Subcutaneous abdominal adipose tissue (tissue), 5 donors: ENCODE results near the gene MNT.

Experiments used
- H3K27ac ChIP-seq: one replicate; pipeline ENCODE4 v1.7.0; 2013; ENCODE audit warnings: low read depth, mild to moderate bottlenecking, inconsistent platforms, low read length, moderate library complexity
- H3K27me3 ChIP-seq, 5 donors: one replicate each; pipeline ENCODE4 v1.7.0; 2013; ENCODE audit warnings: low read length in 5 of 5, inconsistent platforms in 1 of 5; ENCODE audit not compliant: control insufficient read depth in 5 of 5, insufficient read depth in 4 of 5
- H3K36me3 ChIP-seq, 5 donors: one replicate each; pipeline ENCODE4 v1.7.0; 2013; ENCODE audit warnings: low read length in 5 of 5; ENCODE audit not compliant: control insufficient read depth in 5 of 5, insufficient read depth in 5 of 5
- H3K4me1 ChIP-seq, 5 donors: one replicate each; pipeline ENCODE4 v1.7.0; 2013; ENCODE audit warnings: low read length in 5 of 5, mild to moderate bottlenecking in 3 of 5, moderate library complexity in 1 of 5; ENCODE audit not compliant: control insufficient read depth in 5 of 5, insufficient read depth in 5 of 5
- H3K4me3 ChIP-seq, 5 donors: one replicate each; pipeline ENCODE4 v1.7.0; 2013; ENCODE audit warnings: low read length in 5 of 5, low read depth in 1 of 5
- H3K9ac ChIP-seq, 5 donors: one replicate each; pipeline ENCODE4 v1.7.0; 2013; ENCODE audit warnings: low read length in 5 of 5, mild to moderate bottlenecking in 4 of 5, moderate library complexity in 3 of 5
- H3K9me3 ChIP-seq, 5 donors: one replicate each; pipeline ENCODE4 v1.7.0; 2013; ENCODE audit warnings: low read length in 5 of 5; ENCODE audit not compliant: control insufficient read depth in 5 of 5
- donor health status: healthy.
- donor health status: healthy.
- donor health status: healthy.
- donor health status: healthy.
- donor health status: healthy.

The MNT gene

DNA sequence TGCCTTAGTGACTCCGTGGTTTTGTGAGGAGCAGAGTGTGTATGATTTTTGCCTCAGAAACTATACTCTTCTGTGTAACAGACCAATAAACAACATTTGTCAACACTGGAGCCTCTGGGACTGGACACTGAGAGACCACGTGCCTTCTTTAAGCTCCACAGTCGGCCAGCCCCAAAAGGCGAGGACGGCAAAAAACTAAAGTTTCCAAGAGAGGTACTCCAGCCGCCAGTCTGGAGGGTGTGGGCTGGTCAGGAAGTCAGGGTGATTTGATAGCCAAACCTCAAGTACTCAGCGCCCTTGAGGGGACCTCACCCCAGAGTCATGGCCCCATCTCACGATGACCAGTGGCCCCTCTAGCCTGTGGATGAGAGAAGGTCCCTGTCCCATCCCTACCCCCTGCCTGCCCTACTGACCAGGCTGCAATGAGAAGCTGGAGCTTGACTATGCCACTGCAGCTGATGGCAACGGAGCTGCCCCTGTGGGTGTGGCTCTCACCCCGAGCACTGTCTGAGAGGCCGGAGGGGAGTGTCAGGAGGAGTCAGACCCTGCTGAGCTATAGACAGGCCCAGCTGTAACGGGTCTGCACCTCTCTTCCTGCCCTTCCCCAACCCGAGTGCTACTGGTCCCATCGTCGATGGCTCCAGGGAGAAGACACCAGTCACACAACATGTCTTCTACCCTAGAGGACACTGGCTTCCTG is 19.8 kb downstream of the MNT start:
- no peak overlapping the region for H3K27ac ChIP-seq

GRCh38 chr17:2380226-2380922 is 20.5 kb downstream of the MNT start:
- Histone ChIP-seq H3K9ac (no peak overlapping the region), H3K27me3 (no peaks in the 10 kb centered on the region), H3K4me3 (no peak overlapping the region), H3K9me3 (no peaks in the 10 kb centered on the region), H3K36me3 (peaks cover 0 to 63% (median 52%) of the 10 kb centered on the region in 5 donors), H3K27ac (no peak overlapping the region), H3K4me1 (peaks cover 0 to 26% (median 17%) of the 10 kb centered on the region in 5 donors)

More for the DNA sequence above, 19.8 kb downstream of the MNT start:
- H3K36me3 ChIP-seq, result peaks cover 0 to 63% (median 52%) of the 10 kb centered on the region in 5 donors
- no peak overlapping the region for H3K9ac ChIP-seq
- H3K27me3 ChIP-seq, result no peaks in the 10 kb centered on the region
- H3K9me3 ChIP-seq, result no peaks in the 10 kb centered on the region
- H3K4me3 ChIP-seq, result no peak overlapping the region
- peaks cover 0 to 26% (median 20%) of the 10 kb centered on the region in 5 donors for H3K4me1 ChIP-seq

DNA sequence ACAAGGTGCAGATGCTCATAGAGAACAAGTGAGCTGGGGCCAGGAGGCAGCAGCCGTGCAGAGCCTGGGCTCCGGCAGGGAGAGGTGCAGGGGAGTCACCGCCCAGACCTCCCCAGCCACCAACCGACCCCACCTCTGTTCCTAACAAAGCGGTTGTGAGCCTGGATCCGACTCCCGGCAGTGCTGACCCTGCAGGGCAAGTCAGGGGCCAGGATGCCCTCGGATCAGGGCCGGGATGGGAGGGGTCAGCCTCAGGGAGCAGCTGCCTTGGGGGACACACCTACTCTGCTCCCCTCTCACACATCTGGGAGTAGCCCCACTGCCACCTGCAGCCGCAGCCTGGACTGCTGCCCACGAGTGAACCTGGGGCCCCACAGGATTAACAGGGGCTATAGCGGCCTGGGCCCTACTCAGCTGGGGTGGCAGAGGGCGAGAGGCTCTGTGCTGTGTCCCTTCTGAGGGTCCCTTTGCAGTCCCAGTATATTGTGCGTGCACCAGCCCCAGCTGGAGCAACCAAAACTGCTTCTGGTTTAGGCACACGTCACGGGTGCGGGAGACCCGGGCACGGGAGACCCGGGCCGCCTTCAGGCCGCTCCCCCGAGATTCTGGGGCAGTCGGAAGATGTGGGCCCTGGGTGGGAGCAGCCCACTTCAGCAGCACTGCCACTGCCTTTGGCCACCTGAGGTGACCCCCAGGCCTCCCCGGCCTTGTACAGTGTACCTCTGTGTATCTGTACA is 21.2 kb downstream of the MNT start:
- peaks cover 0 to 26% (median 12%) of the 10 kb centered on the region in 5 donors for H3K4me1 ChIP-seq
- peaks cover 0 to 66% (median 50%) of the 10 kb centered on the region in 5 donors for H3K36me3 ChIP-seq
- no peaks in the 10 kb centered on the region for H3K27me3 ChIP-seq
- H3K9ac ChIP-seq, result no peak overlapping the region
- H3K9me3 ChIP-seq, result no peaks in the 10 kb centered on the region
- H3K27ac ChIP-seq, result no peak overlapping the region
- H3K4me3 ChIP-seq, result no peak overlapping the region

GRCh38 chr17:2378905-2379304 is 22.0 kb downstream of the MNT start:
- no peaks in the 10 kb centered on the region for H3K9me3 ChIP-seq
- no peak overlapping the region for H3K4me3 ChIP-seq
- peaks cover 0 to 26% (median 11%) of the 10 kb centered on the region in 5 donors for H3K4me1 ChIP-seq
- no peak overlapping the region for H3K27ac ChIP-seq
- H3K9ac ChIP-seq, result no peak overlapping the region
- no peaks in the 10 kb centered on the region for H3K27me3 ChIP-seq
- H3K36me3 ChIP-seq, result peaks cover 0 to 67% (median 53%) of the 10 kb centered on the region in 5 donors

GRCh38 chr17:2377659-2378058 is 23.2 kb downstream of the MNT start:
- no peak overlapping the region for H3K4me3 ChIP-seq
- no peaks in the 10 kb centered on the region for H3K9me3 ChIP-seq
- H3K27ac ChIP-seq, result no peak overlapping the region
- H3K27me3 ChIP-seq, result no peaks in the 10 kb centered on the region
- no peak overlapping the region for H3K9ac ChIP-seq
- H3K36me3 ChIP-seq, result peaks cover 0 to 76% (median 65%) of the 10 kb centered on the region in 5 donors
- H3K4me1 ChIP-seq, result peaks cover 0 to 20% (median 8%) of the 10 kb centered on the region in 5 donors

DNA sequence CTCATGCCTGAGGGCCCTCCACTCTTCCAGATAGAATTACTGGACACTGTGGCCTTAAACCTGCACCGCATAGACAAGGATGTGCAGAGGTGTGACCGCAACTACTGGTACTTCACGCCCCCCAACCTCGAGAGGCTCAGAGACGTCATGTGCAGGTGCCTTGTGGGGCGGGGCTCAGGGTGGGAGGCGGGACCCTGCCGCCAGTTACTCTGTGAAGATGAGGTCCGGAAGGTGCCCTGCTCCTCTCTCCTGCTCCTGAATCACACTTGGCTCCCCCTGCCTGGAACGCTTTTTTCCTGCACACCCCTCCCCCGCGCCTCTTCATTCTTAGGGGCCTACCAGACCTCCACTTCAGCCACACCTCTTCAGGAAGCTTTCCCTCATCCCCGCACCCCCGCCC is 24.8 kb downstream of the MNT start:
- no peak overlapping the region for H3K4me3 ChIP-seq
- H3K9ac ChIP-seq, result no peak overlapping the region
- H3K4me1 ChIP-seq, result peaks cover 0 to 7% (median 0%) of the 10 kb centered on the region in 5 donors
- H3K27me3 ChIP-seq, result no peaks in the 10 kb centered on the region
- H3K36me3 ChIP-seq, result peaks cover 0 to 85% (median 68%) of the 10 kb centered on the region in 5 donors
- H3K9me3 ChIP-seq, result no peaks in the 10 kb centered on the region
- no peak overlapping the region for H3K27ac ChIP-seq

- Histone ChIP-seq H3K9ac (no peak overlapping the region), H3K4me1 (peaks cover 0 to 3% (median 0%) of the 10 kb centered on the region in 5 donors), H3K27me3 (no peaks in the 10 kb centered on the region), H3K36me3 (peaks cover 0 to 85% (median 61%) of the 10 kb centered on the region in 5 donors), H3K27ac (no peak overlapping the region), H3K4me3 (no peak overlapping the region), H3K9me3 (no peaks in the 10 kb centered on the region)
Measured at GRCh38 chr17:2375406-2375805, 25.5 kb downstream of the MNT start.

DNA sequence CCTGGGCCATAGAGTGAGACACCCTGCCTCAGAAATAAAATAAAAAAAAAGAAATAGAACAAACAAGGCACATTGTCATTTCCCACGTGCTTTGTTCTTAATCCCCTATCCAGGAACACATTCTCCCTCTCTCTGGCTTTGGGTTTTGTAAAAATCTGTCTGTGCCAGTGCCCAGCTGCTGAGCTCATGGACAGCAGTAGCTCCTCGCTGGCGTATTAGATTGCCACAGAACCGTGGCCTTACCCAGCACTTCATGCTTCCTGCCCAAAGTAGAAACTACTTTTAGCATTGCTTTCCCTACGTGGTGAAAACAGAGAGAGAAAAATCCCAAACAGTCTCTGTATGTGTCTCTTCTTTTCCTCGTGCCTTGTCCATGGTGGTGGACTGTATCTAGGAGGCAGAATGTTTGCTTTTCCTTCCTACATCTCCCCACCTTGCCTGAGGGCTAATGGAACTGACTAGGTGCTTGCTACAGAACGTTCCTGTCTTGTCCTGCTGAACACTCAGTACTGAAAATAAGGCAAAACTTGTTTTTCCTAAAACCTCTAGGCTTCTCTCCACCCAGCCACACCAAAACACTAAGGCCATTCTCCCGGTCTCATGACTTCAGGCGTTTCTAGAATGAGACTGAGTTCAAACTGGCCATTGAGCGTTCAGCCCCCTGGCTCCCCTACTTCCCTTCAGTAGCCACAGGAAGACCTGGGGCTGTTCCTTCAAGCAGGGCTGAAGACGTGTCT is 26.1 kb downstream of the MNT start:
- Histone ChIP-seq H3K27me3 (no peaks in the 10 kb centered on the region), H3K4me1 (no peaks in the 10 kb centered on the region), H3K9me3 (no peaks in the 10 kb centered on the region), H3K9ac (no peak overlapping the region), H3K36me3 (peaks cover 0 to 85% (median 54%) of the 10 kb centered on the region in 5 donors), H3K4me3 (no peak overlapping the region), H3K27ac (no peak overlapping the region)

DNA sequence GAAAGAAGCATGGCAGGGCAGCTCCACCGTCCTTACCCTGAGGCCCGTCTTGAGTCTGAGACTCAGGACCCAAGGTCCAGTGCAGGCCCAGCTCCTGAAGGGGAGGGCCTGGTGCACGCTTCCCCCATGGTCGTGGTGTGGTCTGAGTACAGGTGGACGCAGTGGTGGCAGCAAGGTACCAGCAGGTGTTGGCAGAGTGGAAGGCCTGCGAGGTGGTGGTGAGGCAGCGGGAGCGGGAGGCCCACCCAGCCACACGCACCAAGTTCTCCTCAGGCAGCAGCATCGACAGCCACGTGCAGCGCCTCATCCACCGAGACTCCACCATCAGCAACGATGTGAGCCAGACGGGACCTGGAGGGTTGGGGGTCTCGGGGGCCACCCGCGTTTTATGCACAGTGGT is 27.7 kb downstream of the MNT start:
- Histone ChIP-seq H3K9me3 (no peaks in the 10 kb centered on the region), H3K9ac (no peak overlapping the region), H3K4me3 (no peak overlapping the region), H3K36me3 (peaks cover 0 to 73% (median 47%) of the 10 kb centered on the region in 5 donors), H3K27me3 (no peaks in the 10 kb centered on the region), H3K27ac (no peak overlapping the region), H3K4me1 (no peaks in the 10 kb centered on the region)
